ENCODE data around the gene TCFL5.

Gene TCFL5

GRCh38 chr20:62861726-62862336 is at the start of gene TCFL5:
TCFL5 (minus strand) TSS chr20:62861822; CDS start chr20:62861670, 152 bp downstream.
- DNase-seq: peak; percentile 67
- in situ Hi-C loops (cut with HindIII; ENCODE audit: low pct_ligation_motif_present, low pct_unique_long_range_greater_than_20kb, low sequenced_read_pairs): no loop called here

GRCh38 chr20:62910777-62911497 is 49.3 kb upstream of the TCFL5 start:
- in situ Hi-C loops (cut with HindIII; ENCODE audit: low pct_ligation_motif_present, low pct_unique_long_range_greater_than_20kb, low sequenced_read_pairs): no loop called here
- no peak for DNase-seq

- DNase-seq: no peak
- in situ Hi-C loops (cut with HindIII; ENCODE audit: low pct_ligation_motif_present, low pct_unique_long_range_greater_than_20kb, low sequenced_read_pairs): no loop called here
Measured at GRCh38 chr20:62910217-62910766, 48.7 kb upstream of the TCFL5 start.

- DNase-seq: no peak
Measured at GRCh38 chr20:62908971-62909791, 47.6 kb upstream of the TCFL5 start.

GRCh38 chr20:62907384-62908317 is 46.0 kb upstream of the TCFL5 start:
- peak; percentile 20 for DNase-seq
- in situ Hi-C loops (cut with HindIII; ENCODE audit: low pct_ligation_motif_present, low pct_unique_long_range_greater_than_20kb, low sequenced_read_pairs): no loop called here

More at GRCh38 chr20:62908971-62909791, 47.6 kb upstream of the TCFL5 start:
- in situ Hi-C loops (cut with HindIII; ENCODE audit: low pct_ligation_motif_present, low pct_unique_long_range_greater_than_20kb, low sequenced_read_pairs): no loop called here

- DNase-seq: no peak
- in situ Hi-C loops (cut with HindIII; ENCODE audit: low pct_ligation_motif_present, low pct_unique_long_range_greater_than_20kb, low sequenced_read_pairs): no loop called here
Measured at GRCh38 chr20:62906647-62907375, 45.2 kb upstream of the TCFL5 start.

- no peak for DNase-seq
- in situ Hi-C loops (cut with HindIII; ENCODE audit: low pct_ligation_motif_present, low pct_unique_long_range_greater_than_20kb, low sequenced_read_pairs): no loop called here
Measured at GRCh38 chr20:62906209-62906608, 44.6 kb upstream of the TCFL5 start.

- in situ Hi-C loops (cut with HindIII; ENCODE audit: low pct_ligation_motif_present, low pct_unique_long_range_greater_than_20kb, low sequenced_read_pairs): no loop called here
- DNase-seq: no peak
Measured at GRCh38 chr20:62905536-62906117, 44.0 kb upstream of the TCFL5 start.

- in situ Hi-C loops (cut with HindIII; ENCODE audit: low pct_ligation_motif_present, low pct_unique_long_range_greater_than_20kb, low sequenced_read_pairs): no loop called here
- DNase-seq: no peak
Measured at GRCh38 chr20:62902926-62903615, 41.4 kb upstream of the TCFL5 start.

GRCh38 chr20:62901891-62902290 is 40.3 kb upstream of the TCFL5 start:
- no peak for DNase-seq
- in situ Hi-C loops (cut with HindIII; ENCODE audit: low pct_ligation_motif_present, low pct_unique_long_range_greater_than_20kb, low sequenced_read_pairs): no loop called here

- in situ Hi-C loops (cut with HindIII; ENCODE audit: low pct_ligation_motif_present, low pct_unique_long_range_greater_than_20kb, low sequenced_read_pairs): no loop called here
- DNase-seq: no peak
Measured at GRCh38 chr20:62900692-62901584, 39.3 kb upstream of the TCFL5 start.

GRCh38 chr20:62900052-62900691 is 38.5 kb upstream of the TCFL5 start:
- in situ Hi-C loops (cut with HindIII; ENCODE audit: low pct_ligation_motif_present, low pct_unique_long_range_greater_than_20kb, low sequenced_read_pairs): no loop called here
- peak; percentile 43 for DNase-seq

GRCh38 chr20:62899633-62900051 is 38.0 kb upstream of the TCFL5 start:
- DNase-seq: no peak
- in situ Hi-C loops (cut with HindIII; ENCODE audit: low pct_ligation_motif_present, low pct_unique_long_range_greater_than_20kb, low sequenced_read_pairs): no loop called here

GRCh38 chr20:62898970-62899632 is 37.5 kb upstream of the TCFL5 start:
- in situ Hi-C loops (cut with HindIII; ENCODE audit: low pct_ligation_motif_present, low pct_unique_long_range_greater_than_20kb, low sequenced_read_pairs): no loop called here
- no peak for DNase-seq

Data from ACHN (cell line).